Measurements from ENCODE around the gene SKOR1.

Gene SKOR1

DNA sequence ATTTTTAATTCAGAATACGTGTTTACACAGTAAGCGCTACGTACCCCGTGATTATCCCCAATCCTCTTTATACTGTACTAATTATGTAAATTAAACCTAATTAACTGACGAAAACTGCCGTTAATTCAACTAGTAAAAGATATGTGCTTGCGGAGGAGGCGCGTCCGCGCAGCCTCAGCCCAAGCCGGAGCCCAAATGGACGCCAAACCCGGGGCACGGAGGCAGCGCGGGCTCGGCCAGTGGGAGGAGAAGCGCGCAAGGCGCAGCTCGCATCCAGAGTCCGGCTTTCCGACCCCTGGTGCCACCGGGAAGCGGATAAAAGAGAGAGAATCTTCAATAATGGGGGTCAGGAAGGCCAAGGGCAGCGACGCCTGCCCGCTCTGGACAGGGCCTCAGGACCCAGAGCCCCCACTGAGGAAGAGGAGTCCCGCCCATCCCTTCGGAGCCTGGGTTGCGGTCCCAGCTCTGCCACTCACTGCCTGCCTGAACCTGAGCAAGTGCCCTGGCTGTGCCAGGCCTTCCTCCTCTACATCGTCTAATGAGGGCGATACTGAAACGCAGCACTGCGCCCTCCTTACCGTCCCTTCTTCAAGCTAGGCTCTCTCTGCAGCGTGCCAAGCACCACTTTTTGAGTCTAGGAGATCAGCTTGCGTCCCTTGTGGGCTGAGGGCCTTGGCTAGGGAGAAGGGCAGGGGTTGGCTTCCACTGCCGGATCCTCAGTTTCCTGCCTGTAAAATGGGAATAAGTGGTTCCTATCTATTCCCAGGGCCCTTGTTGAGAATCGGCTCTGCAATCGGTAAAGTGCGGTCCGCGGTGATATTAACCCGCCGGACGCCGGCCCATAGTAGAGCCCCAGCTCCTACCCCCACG lies 5.0 kb upstream of the SKOR1 start:
- DNase-seq (ENCODE audit: low read depth), result no peak

DNA sequence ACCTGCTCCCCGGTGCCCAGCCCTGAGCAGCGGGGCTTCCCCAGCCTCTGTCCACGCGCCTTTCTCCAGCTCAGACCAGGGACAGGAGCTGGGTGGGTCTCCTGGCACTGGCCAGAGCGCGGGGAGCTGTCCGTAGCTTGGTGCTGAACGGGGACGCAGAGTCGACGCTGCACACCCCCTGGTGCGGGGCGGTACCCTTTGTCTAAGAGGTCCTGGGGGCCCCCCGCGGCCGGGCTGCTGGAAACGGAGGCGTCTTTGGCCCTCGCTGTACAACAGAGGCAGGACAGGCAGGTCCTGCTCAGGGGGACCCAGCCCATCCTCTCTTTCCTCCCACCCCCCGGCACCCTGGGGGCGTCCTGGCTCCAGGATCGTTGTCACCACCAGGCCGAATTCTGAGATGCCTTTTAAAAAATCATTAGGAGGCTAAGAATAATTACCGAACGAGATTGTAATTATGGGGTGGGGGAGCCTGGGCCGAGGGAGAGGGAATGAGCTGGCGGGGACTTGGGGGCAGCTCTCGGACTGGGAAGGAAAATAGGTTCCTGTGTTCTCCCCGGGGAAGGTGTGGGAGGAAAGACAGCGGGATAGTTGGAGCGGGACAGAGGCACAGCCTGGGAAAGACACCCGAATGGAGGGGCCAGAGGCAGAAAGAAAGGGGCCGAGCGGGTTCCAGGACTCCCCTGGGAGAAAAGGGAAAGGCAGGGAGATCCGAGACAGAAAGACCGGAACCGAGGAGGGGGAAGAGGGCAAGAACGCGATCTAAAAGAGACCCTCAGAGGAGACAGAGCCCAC lies 4.1 kb upstream of the SKOR1 start:
- peak; percentile 52 for DNase-seq (ENCODE audit: low read depth)

DNA sequence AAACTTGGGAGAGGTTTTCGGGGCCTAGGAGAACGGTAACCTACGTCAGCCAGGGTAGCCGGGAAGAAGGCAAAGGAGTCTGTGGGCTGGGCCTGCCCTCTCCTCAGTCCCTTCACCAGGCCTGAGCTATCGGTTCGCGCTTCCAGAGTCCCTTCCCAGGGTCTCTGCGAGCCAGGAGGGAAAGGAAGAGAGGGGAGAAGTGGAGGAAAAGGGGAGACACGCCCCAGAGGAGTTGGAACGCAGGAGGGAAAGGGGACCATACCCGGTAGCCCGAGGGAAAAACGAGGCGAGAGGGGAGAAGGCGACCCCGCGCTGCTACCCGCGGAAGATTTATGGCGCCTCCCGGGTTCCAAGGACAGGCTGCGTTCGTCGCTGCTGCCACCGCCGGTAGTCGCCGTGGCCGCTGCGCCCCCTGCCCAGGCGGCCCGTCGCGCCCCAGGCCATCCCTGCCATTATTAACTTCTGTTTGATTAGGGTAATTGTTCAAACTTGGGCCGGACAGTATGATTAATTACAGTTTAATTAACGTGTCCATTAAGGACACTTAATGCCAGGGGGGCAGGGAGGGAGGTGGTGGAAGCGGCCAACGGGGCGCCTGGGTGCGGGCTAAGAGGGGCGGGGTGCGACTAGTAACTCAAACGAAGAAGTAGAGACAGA lies 3.4 kb upstream of the SKOR1 start:
- DNase-seq (ENCODE audit: low read depth), result no peak

DNA sequence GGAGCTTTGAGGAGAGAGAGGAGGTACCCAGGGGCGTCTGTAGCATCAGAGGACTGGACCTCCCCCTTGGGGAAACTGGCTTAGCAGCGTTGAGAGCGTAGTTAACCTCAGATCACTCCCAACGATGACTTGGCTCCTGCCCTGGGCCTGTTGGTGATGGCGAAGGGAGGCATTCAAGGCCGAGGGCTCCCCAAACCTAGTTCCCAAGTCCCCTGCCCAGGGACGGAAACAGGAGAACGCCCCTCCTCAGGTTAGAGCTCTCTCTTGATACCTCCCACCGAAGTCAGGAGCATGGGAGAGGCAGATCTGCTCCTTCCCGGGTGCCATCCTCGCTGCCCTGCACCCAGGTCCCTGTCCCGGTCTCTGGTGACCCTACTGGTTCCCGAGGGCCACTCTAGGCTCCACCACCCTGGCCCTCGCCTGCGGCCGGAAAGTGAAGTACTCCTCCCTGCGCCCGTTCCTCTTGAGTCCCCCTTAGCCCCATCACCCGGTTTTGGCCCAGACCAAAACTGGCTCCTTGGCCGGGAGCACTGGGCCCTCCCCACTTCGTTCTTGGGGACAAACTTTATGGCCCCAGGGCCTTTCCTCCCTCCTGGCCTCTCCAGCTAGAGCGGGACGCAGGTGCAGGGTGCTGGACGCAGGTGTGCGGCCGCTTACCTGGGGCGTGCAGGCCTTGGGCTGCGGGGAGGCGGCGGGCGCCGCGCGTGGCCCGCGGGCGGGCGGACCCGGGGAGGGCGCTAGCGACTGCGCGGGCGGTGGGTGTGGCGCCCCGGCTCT lies 2.6 kb upstream of the SKOR1 start:
- DNase-seq (ENCODE audit: low read depth), result no peak

DNA sequence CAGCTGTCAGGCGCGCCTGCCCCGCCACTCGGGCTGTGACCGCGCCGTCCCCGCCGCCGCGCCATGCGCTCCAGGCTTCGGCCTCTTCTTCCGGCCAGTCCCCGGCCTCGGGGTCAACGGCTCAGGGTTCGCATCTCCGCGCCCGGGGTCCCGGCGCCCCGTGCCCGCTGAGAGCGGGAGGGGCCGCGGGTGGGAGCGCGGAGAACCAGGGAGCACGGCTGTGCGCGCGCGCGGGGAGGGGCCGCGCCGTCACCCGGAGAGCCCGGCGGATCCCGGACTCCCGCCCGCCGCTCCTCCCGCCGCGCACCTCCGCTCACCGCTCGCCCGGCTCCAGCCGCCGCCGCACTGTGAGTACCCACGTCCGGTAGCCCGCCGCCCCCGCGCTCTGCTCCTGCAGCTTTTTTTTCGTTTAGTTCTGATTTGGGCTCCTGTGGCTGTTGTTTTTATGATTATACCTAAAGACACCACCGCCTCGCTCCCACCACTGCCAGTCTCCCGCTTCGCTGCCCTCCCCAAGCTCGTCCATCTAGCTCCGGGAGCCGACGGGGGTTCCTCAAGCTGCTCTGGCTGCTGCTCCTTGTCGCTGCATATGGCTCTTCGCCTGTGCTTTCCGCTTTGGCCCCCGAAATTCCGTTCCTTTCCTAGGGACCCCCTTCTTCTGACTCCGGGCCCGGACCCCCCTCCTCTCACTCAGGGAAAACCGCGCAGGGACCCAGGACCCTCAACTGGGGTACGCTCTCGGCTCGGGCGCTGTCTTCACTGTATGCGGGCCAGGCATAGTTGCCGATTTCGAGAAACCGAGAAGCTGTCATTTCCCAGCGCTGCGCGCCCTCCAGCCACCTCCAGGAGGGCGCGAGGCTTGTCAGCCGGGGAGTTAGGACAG lies 1.8 kb upstream of the SKOR1 start:
- no peak for DNase-seq (ENCODE audit: low read depth)

DNA sequence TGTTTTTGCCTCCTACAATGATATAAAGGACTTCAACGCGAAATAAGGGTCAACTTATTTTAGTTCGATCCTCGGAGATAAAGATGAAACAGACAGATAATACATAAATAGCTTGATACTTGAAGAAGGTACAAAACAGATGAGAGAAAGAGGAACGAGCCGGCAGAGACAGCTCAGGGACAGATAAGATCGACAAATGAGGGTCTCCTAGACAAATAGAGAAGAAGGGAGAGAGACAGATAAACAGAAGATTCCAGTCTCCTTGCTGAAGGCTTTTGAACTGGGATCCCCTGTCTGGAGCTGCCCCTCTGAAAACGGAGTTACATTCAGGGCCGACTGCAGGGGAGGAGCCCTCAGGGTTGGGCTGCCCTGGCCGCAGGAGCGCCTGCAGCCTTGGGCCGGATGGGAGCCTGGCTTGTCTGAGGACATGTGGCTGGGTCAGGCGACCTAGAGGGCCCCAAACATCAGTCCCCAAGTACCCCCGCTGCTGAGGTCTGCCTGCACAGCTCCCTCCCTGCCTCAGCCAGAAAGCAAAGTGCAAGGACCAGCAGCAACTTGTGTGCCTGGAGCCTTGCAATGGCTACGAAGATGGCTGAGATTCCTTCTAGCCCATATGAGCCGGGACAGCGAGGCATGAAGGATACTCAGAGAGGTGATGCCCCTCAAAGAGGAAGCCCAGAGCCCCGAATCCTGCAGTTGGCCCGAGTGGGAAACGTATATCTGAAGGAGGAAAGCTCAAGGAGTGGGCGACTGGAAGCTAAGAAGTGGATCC lies 926 bp upstream of the SKOR1 start:
- DNase-seq (ENCODE audit: low read depth), result no peak

DNA sequence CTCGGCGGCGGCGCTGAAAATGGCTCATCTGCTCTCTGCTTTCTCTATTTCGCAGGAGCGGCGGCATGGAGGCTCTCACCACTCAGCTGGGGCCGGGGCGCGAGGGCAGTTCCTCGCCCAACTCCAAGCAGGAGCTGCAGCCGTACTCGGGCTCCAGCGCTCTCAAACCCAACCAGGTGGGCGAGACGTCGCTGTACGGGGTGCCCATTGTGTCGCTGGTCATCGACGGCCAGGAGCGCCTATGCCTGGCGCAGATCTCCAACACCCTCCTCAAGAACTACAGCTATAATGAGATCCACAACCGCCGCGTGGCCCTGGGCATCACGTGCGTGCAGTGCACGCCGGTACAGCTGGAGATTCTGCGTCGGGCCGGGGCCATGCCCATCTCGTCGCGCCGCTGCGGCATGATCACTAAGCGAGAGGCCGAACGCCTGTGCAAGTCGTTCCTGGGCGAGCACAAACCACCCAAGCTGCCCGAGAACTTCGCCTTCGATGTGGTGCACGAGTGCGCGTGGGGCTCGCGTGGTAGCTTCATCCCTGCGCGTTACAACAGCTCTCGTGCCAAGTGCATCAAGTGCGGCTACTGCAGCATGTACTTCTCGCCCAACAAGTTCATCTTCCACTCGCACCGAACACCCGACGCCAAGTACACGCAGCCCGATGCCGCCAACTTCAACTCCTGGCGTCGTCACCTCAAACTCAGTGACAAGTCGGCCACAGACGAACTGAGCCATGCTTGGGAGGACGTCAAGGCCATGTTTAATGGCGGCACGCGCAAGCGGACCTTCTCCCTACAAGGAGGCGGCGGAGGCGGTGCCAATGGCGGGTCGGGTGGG lies 790 bp downstream of the SKOR1 start:
- DNase-seq (ENCODE audit: low read depth), result no peak

DNA sequence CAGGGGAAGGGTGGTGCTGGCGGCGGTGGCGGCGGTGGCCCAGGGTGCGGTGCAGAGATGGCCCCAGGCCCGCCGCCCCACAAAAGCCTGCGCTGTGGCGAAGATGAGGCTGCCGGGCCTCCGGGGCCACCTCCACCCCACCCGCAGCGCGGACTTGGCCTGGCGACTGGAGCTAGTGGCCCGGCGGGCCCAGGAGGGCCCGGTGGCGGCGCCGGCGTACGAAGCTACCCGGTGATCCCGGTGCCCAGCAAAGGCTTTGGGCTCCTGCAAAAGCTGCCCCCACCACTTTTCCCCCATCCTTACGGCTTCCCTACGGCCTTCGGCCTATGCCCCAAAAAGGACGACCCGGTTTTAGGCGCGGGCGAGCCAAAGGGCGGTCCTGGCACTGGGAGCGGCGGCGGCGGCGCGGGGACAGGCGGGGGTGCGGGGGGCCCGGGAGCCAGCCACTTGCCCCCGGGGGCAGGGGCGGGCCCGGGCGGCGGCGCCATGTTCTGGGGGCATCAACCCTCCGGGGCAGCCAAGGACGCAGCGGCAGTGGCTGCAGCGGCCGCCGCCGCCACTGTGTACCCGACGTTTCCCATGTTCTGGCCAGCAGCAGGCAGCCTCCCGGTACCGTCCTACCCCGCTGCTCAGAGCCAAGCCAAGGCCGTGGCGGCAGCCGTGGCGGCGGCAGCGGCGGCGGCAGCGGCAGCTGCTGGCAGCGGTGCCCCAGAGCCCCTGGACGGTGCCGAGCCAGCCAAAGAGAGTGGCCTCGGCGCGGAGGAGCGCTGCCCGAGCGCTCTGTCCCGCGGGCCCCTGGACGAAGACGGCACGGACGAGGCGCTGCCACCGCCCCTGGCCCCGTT lies 1.6 kb downstream of the SKOR1 start:
- DNase-seq (ENCODE audit: low read depth), result no peak

DNA sequence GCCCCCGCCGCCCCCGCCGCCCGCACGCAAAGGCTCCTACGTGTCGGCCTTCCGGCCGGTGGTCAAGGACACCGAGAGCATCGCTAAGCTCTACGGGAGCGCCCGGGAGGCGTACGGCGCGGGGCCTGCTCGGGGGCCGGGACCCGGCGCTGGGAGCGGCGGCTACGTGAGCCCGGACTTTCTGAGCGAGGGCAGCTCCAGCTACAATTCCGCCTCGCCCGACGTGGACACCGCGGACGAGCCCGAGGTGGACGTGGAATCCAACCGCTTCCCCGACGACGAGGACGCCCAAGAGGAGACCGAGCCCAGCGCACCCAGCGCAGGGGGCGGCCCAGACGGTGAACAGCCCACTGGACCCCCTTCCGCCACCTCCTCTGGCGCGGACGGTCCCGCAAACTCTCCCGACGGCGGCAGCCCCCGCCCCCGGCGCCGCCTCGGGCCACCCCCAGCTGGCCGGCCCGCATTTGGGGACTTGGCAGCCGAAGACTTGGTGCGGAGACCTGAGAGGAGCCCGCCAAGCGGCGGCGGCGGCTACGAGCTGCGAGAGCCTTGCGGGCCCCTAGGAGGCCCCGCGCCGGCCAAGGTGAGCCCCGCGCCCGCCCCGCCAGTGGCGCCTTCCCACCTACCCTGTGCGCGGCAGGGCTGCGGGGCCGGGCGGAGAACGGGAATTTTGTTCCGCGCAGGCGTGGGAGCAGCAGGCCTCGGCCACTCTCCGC lies 2.4 kb downstream of the SKOR1 start:
- DNase-seq (ENCODE audit: low read depth), result no peak

DNA sequence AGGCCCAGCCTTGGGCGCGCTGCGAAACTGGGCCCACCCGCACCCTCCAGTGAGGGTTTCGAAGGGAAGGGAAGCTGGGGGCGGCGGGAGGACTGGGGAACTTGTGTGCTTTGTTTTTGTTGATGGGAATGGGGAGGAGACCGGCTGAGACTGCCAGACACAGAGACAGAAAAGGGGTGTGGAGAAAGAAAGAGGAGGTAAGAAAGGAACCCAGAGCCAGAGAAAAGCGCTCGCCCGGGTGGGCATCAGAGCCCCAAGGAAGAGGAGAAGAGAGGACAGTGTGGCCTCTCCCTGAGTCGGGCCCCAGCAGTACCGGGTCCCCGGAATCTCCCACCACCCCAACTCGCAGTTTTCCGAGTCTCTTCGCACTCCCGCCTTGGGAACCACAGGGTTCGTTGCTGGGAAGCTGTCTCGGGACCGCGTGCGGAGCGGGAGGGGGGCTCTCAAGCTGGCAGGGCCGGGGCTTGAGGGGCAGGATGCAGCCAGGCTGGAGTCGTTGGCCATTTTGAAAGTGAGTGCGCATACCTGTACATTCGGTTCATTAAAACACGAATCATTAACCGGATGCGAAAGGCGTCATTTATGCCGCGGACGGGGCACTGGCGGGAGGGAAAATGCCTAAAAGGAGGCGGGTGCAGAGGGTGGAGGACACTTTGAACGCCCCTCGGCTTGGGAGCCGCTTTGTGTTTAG lies 3.1 kb downstream of the SKOR1 start:
- DNase-seq (ENCODE audit: low read depth), result no peak

DNA sequence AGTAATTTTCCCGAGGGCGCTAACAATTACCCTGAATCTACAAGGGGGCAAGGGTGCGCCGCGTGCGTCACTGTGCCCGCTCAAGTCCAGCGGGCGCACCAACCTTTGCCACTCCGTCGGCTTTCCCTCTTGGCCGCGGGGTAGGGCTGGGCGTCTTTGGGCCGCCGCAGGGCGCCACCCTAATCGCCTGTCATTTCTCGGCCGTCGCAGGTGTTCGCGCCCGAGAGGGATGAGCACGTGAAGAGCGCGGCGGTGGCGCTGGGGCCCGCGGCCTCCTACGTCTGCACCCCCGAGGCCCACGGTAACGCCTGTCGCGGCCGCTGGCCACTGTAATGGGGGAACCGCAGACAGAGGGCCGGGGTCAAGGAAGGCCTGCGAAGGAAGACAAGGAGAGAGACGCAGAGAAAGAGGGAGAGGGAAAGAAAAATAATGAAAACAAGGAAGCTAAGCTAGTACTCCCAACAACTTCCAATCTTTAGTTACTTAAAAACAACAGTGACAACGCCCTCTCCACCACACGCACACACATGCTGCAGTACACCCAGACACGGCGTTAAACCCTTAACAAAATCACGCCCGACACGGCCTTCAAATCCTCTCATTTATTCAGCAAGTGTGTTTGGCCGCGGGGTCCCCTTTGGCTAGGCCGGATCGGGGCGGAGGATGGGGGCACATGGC lies 3.8 kb downstream of the SKOR1 start:
- DNase-seq (ENCODE audit: low read depth), result no peak

DNA sequence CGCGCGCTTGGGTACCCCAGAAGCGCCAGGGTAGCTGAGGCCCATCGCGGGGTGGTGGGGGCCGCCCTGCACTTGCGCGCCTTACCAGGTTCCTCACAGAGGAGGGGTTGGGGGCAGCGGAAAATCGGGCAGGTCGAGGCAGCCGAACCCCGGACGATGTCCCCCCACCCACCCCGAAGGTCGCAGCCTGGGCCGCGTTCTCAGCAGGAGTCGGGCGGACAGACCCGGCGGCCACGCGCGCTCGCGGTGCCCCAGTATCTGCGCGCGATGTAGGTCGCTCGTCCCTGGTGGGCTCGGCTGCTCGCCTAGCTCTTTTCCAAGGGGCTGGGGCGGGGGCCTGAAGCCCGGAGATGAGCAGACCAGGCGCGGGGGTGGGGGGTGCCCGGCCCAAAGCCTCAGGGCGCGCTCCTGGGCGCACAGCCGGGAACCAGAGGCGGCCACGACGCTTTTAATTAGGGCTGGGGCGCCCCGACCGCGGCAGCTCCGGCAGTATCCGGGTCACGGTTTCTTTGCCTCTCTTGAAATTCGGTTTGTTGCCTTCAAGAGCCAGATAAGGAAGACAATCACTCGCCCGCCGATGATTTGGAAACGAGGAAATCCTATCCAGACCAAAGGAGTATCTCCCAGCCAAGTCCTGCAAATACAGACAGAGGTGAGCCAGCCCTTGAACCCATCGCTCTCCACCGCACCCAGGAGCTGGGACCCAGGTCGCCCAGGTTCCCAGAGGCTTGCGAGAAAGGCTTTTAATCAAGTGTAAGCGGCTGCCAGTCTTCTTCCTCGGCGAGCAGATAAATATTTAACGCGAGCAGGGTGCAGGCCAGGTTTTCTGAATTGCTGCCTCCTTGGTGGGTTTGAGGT lies 4.6 kb downstream of the SKOR1 start:
- DNase-seq (ENCODE audit: low read depth), result no peak

DNA sequence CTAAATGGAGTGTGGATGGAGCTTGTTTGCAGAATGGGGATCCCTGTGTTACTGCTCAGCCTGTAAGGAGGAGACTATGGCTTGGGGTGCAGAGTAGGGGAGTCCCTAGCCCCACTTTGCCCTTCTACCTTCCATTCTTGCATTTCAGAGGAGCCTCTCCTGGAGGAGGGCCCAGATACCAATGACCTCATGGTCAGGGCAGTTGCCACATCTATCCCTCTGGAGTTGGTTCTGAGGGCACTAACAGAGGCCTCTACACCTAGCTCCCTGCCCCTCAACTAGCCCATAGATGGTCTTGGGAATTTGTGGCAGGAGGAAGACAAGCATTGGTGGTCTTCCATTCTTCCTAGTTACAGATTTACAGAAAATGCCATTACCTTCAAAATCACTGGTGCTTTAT lies 6.1 kb downstream of the SKOR1 start:
- no peak for DNase-seq (ENCODE audit: low read depth)

DNA sequence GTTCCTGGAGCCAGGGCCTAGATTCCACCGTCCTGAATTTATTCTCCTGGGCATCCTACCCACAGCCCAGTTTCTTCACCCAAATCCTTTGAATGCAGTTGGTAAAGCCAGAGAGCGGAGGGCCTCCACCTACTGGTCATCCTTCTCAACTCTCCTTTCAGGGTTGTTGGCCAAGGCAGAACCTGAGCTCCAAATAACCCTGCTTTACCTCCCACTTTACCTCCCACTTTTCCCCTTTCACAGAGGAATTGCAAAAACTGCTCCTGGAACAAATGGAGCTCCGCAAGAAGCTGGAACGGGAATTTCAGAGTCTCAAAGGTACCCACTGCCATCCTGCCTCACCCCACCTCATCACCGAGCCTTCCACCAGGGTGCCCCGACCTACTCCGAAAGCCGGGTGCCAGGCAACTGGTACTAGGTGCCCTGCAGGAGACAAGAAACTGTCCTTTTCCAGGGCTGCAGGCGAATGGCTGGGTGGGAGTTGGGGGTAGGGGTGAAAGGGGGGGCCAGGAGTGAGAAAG lies 6.8 kb downstream of the SKOR1 start:
- peak; percentile 45 for DNase-seq (ENCODE audit: low read depth)

Measured in amniotic epithelial cell (primary cell).